HG03342 (cell line): Measurements from ENCODE around the gene RNFT1.
"Not testable (repeated sequence)": the region's sequence is repeated elsewhere in the genome, so short reads cannot be mapped to it uniquely, and the experiment has no call there.

Source experiments
- ATAC-seq: cut with Tn5 transposase; IDR thresholded peaks from one replicate; pipeline ENCODE4 v1.9.1; 2021; ENCODE audit warnings: mild to moderate bottlenecking, moderate library complexity; ENCODE audit not compliant: unreplicated experiment

The RNFT1 gene

DNA sequence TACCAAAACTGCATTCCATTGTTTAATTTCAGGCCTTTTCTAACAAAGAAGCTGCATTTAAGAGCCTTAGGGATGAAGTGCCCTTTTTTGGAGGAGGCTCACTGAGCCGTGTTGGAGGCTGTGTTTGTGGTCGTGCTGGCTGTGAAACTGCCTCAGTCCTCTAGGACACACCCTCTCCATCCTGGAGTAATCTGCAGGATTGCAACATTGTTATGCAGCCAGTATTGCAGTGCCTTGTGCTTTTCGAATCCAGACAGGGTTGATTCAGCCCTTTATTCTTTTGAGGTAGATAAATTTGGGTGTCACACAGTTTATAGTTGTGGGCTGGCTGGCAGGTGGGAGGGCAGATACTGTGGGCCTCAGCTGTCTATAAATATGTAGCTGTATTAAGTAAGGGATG, 33.8 kb downstream of the RNFT1 start:
- ATAC-seq = not testable (repeated sequence)

DNA sequence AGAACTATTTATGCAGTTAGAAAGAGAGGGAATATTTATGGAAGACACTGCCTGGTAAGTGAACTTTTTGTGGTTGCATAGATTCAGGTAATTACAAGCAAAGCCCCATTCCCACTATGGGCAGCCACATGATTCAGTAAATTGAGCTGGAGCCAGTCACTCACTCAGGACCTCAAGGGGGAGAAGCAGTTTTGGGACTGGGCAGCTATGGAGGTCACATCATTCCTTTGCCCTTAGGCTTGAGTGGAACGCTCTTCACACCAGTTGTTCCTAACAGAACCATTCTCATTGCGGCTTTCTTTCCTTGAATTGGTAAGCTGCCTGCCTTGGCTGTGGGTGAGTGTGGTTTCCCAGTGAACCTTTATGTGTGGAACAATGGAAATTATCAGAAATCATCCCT, 34.4 kb downstream of the RNFT1 start:
- not testable (repeated sequence) for ATAC-seq

GRCh38 chr17:59920637-59921036, 43.9 kb downstream of the RNFT1 start:
- ATAC-seq = not testable (repeated sequence)

DNA sequence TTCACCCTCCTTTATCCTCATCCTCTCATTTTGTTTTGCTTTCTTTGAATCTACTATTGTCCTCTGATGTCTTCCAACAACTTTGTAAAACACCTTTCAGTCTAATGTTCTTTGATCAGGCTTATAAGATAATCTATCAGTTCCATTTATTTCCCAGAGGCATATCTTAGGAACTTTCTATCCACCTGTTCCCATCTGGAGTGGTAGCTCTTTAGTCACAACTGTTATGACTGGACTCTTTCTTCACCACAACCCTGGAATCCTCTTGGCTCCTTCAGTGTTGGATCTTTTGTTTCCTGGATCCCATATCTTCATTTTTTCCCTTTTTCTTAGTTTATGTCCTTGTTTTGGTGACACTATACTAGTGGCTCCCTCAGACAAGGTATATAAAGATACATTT, 48.1 kb downstream of the RNFT1 start:
- ATAC-seq = no peak

DNA sequence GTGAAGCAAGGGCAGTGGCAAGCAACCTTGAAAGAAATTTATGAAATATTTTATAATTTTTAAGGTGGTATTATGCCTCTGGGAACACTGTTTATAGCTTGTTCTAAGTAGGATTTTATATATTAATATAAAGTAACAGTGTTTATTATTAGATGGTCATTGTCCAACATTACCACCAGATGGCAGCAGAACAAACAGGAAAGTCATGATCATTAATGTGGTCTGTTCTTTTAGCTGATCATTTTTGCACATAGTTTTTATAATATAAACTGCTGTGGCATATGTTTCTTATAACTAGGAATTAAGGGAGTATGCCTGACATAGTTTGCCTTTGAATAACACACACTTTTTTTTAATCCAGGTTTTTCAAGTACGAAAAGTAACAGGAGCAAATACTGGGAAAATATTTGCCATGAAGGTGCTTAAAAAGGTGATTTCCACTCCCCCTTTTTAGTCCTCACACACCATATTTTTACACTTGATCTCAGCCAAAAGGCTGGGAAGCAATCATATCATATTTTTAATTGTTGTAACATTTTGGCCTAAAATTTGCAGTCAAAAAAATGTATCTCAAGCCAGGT, 50.2 kb downstream of the RNFT1 start:
- ATAC-seq = no peak

DNA sequence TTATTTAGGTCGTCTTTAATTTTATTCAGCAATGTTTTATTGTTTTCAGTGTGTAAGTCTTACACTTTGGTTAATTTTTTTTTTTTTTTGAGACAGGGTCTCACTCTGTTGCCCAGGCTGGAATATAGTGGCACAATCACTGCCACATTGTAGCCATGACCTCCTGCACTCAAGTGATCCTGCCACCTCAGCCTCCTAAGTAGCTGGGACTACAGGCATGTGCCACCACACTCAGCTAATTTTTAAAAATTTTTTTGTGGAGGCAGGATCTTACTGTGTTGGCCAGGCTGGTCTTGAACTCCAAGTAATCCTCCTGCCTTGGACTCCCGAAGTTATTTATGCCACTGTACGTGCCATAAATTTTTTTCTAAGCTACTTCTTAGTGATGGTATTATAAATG, 57.1 kb downstream of the RNFT1 start:
- no peak for ATAC-seq

DNA sequence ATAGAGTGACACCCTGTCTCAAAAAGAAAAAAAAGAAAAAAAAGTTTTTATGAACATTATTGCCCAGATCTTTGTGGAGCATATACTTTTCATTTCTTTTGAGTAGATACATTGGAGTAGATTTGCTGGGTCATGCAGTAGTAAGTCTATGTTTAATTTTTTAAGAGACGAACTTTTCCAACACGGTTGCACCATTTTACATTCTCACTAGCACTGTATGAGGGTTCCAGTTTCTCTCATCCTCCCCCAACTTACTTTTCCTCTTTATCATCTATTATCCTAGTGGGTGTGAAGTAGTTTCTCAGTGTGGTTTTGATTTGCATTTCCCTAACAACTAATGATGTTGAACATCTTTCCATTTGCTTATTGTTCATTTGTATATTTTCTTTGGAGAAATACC, 61.1 kb downstream of the RNFT1 start:
- no peak for ATAC-seq
